Stimulated activated CD4-positive, alpha-beta T cell treated with anti-CD3 and anti-CD28 coated beads, Interleukin-15, amount 100 ng/mL, for 48 hours (primary cell): ENCODE results near the gene SLC51B.

ENCODE experiments used
- DNase-seq, 2 donors: peaks; one replicate each; pipeline ENCODE4 v3.0.0-alpha.2; 2020; ENCODE audit warnings: low read depth in 2 of 2

Gene SLC51B

DNA sequence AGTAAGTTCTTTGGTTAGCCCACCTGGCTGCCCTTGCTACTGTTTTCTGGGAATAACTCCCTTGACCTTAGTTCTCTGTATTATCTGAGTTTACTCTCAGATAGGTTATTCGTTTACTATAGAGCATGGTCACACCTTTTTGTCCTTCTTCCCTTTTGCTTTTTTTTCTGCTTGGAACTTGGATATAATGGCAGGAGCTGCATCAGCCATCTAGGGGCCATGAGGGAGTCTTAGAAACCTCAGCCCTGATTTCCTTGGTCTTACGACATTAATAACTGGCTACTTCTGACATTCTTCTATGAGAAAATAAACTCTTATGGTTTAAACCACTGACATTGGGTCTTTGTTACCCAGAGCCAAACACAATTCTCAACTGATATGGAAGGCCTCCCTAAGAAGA lies 3.4 kb upstream of the SLC51B start:
- no peak for DNase-seq

GRCh38 chr15:65042776-65043327 lies 2.3 kb upstream of the SLC51B start:
- no peak for DNase-seq

DNA sequence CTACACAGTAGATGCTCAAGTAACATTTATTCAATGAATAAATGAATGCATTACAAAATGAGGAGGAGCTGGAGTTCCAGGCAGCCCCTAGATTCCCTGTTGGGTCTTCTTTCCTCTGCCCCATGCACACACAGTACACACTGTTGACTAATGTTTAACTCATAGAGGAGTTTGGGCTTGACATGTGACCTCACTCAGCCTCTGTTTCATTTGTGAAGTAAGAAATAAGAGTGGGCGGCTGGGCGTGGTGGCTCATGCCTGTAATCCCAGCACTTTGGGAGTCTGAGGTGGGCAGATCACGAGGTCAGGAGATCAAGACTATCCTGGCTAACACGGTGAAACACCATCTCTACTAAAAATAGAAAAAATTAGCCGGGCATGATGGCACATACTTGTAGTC lies 969 bp upstream of the SLC51B start:
- peak in 1 of 2 donors; percentile 11 for DNase-seq

GRCh38 chr15:65048241-65048640 lies 3.1 kb downstream of the SLC51B start:
- no peak for DNase-seq

DNA sequence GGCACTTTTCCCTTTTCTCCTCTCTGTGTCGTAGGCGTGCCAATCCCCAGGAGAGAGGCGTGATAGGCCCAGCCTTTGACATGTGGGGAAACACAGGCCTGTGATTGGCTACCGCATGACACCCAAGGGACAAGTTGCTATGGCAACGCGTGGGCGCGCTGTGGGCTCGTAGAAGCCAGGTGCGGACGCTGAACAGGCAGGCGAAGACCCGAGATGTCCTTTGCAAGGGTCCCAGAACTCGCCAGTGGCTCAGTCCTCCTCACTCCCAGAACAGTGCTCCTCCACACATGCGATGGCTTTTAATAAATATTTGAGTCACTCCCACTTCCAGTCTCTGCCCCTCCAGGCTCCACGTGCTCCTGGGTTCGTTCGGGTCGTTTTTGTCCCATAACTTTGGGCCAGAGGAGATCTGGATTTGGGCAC lies 4.2 kb downstream of the SLC51B start:
- DNase-seq = peak; percentile 86 to 88

GRCh38 chr15:65050270-65050669 lies 5.1 kb downstream of the SLC51B start:
- DNase-seq = no peak

- no peak for DNase-seq
Measured at GRCh38 chr15:65051266-65051665, 6.1 kb downstream of the SLC51B start.

- DNase-seq = no peak
Measured at GRCh38 chr15:65052956-65053355, 7.8 kb downstream of the SLC51B start.

DNA sequence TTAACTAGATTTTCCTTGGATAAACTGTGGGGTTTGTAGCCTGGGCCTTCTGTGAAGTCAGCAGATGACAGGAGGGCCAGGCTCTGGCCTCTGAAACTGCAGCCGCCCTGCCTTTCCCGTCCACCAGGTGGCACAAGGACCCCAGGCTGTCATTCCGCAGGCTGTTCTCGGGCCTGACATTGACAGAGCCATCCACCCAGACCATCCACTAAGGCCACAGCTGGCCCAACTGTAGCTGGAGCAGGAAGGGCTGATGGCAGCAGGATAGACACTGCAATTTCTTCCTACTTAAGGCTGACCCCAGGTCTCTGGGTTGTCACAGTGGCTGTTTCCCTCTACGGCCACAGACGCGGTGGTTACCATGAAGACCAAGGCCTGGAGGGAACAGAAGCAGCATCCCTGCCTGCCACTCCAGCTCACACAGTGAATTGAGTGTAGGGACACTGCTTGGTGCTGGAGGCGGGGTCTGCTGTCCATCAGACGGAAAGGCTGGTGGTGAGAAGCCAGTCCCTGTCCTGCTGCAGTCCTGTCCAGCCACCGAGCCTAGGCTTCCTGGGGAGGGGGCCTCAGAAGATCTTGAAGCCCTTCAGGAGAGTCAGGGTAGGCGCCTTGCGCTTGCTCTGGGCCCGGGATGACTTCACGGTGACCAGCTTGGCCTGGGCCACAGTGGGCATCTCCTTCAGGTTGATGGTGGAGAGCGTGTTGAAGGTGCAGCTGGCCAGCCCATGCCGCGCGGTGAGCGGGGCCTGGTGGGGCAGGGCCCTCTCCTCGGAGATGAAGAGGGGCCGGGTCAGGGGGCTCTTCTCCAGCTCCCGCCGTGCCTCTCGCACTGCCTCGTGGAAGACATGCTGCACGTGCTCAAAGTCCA lies 9.4 kb downstream of the SLC51B start:
- peak; percentile 30 to 38 for DNase-seq

- DNase-seq = no peak
Measured at GRCh38 chr15:65055201-65055870, 10.1 kb downstream of the SLC51B start.

DNA sequence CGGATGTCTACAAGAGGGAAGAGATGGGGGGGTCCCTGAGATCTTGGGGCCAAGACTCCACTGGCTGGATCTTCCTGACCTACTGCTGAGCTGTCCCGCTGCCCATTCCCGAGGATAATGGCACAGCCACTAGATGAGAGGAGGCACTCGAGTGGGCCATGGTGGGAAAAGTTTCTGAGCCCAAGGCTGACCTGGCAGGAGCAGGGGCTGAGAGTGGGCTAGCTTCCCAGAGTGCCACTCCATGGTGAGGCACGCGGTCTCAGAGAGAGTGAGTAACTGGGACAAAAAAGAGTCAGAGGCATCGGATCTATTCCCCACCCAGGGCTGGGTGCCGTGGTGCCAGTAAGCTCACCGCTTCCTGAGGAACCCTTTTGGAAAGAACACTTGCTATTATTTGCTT lies 10.9 kb downstream of the SLC51B start:
- DNase-seq = no peak

- no peak for DNase-seq
Measured at GRCh38 chr15:65056868-65057548, 11.8 kb downstream of the SLC51B start.

GRCh38 chr15:65057549-65057940 lies 12.4 kb downstream of the SLC51B start:
- no peak for DNase-seq

DNA sequence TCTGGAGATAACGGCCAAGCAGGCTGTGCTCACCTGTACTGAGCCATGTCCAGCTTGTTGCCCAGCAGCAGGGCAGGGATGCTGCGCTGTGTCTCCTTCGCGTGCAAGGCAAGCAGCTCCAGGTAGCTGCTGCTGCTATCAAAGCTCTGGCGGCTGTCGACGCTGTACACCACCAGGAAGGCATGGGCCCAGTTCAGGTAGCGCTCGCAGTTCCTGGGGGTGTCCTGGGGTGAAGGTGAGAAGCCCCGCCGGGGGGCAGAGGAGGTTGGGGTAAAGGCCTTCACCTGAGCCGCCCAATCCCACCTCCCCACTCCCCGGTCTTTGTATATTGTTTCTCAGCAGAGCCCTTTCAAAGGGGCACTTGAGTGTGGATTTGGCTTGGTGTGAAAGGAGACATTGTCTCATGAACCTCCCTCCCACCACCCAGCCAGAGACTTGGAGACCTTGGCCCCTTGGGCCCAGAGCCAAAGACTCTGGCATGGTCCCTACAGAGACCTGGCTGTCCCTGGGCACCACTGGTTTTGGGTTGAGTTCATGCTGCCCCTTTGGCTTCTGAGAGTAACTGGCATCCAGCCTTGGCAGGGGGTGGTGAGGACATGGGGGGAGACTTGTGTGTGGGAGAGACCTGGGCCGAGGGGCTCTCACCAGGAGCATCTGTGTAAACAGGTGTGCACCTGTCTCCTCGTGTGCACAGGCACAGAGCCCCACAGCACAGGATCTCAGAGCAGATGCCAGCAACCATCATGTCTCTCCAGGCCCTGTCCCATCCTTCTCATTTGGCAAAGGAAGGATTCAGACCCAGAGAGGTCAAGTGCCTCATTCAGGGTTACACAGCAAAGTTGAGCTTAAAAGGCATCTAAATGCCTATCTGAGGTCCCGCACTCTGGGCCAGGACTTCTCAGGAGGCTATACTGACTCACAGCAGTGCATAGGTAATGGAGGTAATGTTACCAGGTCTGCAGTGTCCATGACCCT lies 13.5 kb downstream of the SLC51B start:
- DNase-seq = no peak

GRCh38 chr15:65059369-65059750 lies 14.2 kb downstream of the SLC51B start:
- DNase-seq = no peak

GRCh38 chr15:65059931-65060596 lies 14.9 kb downstream of the SLC51B start:
- DNase-seq = no peak

DNA sequence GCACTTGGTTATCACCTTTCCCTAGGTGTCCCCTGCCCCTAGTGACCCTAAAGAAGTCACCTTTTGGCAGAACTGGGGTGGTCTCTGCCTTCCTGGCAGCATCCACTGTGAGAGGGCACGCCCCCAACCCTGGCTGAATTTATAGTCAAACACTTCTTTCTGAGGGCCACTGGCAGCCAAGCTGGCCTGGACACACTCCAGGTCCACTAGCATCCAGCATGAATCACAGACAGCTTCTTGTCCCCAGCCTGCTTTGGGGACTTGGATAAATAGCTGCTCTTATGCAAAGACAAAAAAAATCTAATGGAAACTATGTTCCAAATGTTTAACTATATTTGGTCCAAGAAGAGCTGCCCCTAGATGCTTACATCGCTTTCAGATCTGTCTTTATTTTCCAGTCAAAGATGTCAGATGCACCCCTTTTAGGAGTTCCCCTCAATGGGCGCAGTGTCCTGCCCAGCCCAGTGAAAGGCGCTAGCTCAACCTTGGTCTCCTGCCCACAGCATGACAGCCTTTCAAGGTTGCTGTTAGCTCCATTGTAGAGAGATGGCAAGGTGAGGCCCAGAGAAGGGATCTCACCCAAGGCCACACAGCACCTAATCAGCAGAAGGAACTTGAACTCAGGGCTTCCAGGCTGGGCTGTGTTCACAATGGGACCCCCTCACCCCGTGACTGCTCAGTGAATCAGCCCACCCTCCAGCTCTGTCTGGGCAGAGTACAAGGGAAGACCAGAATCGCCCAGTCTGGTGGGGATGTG lies 15.6 kb downstream of the SLC51B start:
- no peak for DNase-seq

GRCh38 chr15:65062061-65062460 lies 16.9 kb downstream of the SLC51B start:
- DNase-seq = no peak

GRCh38 chr15:65062726-65063125 lies 17.5 kb downstream of the SLC51B start:
- DNase-seq = no peak
